GM12878 (cell line): ENCODE data around the gene TRPC1.

Experiments used
- ATF2 ChIP-seq: IDR thresholded peaks from 2 replicates; pipeline ENCODE4 v1.6.1; 2012; ENCODE audit warnings: low read length, inconsistent platforms
- CTCF ChIP-seq, 3 experiments: IDR thresholded peaks in 2 of 3; conservative IDR thresholded peaks in 1 of 3; 2 replicates each; pipeline ENCODE4 v1.5.1; 2011; ENCODE audit warnings: low read depth in 3 of 3, low read length in 3 of 3, mild to moderate bottlenecking in 3 of 3, control low read depth in 2 of 3, moderate library complexity in 2 of 3, inconsistent platforms in 1 of 3, mixed read lengths in 1 of 3; ENCODE audit not compliant: control insufficient read depth in 2 of 3, insufficient read depth in 1 of 3; ENCODE audit errors: extremely low read depth in 1 of 3
- HDGF ChIP-seq: fragments of 450-650 bp; IDR thresholded peaks from 2 replicates; pipeline ENCODE4 v1.6.1; 2016; ENCODE audit warnings: antibody characterized with exemption
- MXI1 ChIP-seq: fragments of 150-350 bp; IDR thresholded peaks from 2 replicates; pipeline ENCODE4 v1.6.1; 2011; ENCODE audit warnings: low read depth, mild to moderate bottlenecking, inconsistent platforms, low read length, improper control_type of control experiment
- NR2F1 ChIP-seq: fragments of 450-650 bp; conservative IDR thresholded peaks from 2 replicates; pipeline ENCODE4 v1.6.1; 2017; ENCODE audit warnings: mild to moderate bottlenecking
- POLR2A ChIP-seq: IDR thresholded peaks from 2 replicates; pipeline ENCODE4 v1.6.1; 2011; ENCODE audit warnings: low read depth, mild to moderate bottlenecking, low read length
- POLR2AphosphoS2 ChIP-seq: IDR thresholded peaks from 2 replicates; pipeline ENCODE4 v1.6.1; 2011; ENCODE audit warnings: low read depth, mild to moderate bottlenecking, low read length, improper control_type of control experiment, moderate library complexity
- RAD21 ChIP-seq: IDR thresholded peaks from 2 replicates; pipeline ENCODE4 v1.6.1; 2011; ENCODE audit warnings: mild to moderate bottlenecking, low read depth, low read length, moderate library complexity; ENCODE audit not compliant: insufficient read depth
- YY1 ChIP-seq: IDR thresholded peaks from 2 replicates; pipeline ENCODE4 v1.6.1; 2011; ENCODE audit warnings: low read depth, mild to moderate bottlenecking, low read length

- TF ChIP-seq POLR2A (no peak), YY1 (no peak), POLR2AphosphoS2 (no peak), NR2F1 (no peak), ATF2 (no peak), CTCF (IDR thresholded peaks at IDR 0.05 in 2 of 3, conservative IDR thresholded peaks at IDR 0.05 in 1 of 3; ENCODE audit: control insufficient read depth in 2 of 3, extremely low read depth in 1 of 3, insufficient read depth in 1 of 3, low read depth in 3 of 3, low read length in 3 of 3) (no peak), HDGF (no peak), RAD21 (no peak), MXI1 (no peak)
Observed at GRCh38 chr3:142706321-142707127, 17.3 kb upstream of the TRPC1 start.
